ENCODE data around the gene TM7SF3.
"Not testable (repeated sequence)": the region's sequence is repeated elsewhere in the genome, so short reads cannot be mapped to it uniquely, and the experiment has no call there.

The TM7SF3 gene

GRCh38 chr12:26978801-26979200 is 35.4 kb downstream of the TM7SF3 start:
- DNase-seq (ENCODE audit: low spot score) = peak; percentile 20

GRCh38 chr12:26976687-26977086 is 37.5 kb downstream of the TM7SF3 start:
- peak; percentile 41 for DNase-seq (ENCODE audit: low spot score)

GRCh38 chr12:26971963-26972362 is 42.2 kb downstream of the TM7SF3 start:
- no peak for DNase-seq (ENCODE audit: low spot score)

- no peak for DNase-seq (ENCODE audit: low spot score)
Measured at GRCh38 chr12:26970136-26970535, 44.0 kb downstream of the TM7SF3 start.

GRCh38 chr12:26966842-26967241 is 47.3 kb downstream of the TM7SF3 start:
- no peak for DNase-seq (ENCODE audit: low spot score)

GRCh38 chr12:26963413-26963812 is 50.8 kb downstream of the TM7SF3 start:
- DNase-seq (ENCODE audit: low spot score) = no peak

- no peak for DNase-seq (ENCODE audit: low spot score)
Measured at GRCh38 chr12:26961803-26962202, 52.4 kb downstream of the TM7SF3 start.

- DNase-seq (ENCODE audit: low spot score) = not testable (repeated sequence)
Measured at GRCh38 chr12:26961391-26961790, 52.8 kb downstream of the TM7SF3 start.

- no peak for DNase-seq (ENCODE audit: low spot score)
Measured at GRCh38 chr12:26954027-26954426, 60.2 kb downstream of the TM7SF3 start.

GRCh38 chr12:26953447-26953846 is 60.7 kb downstream of the TM7SF3 start:
- peak; percentile 31 for DNase-seq (ENCODE audit: low spot score)

GRCh38 chr12:26948309-26948708 is 65.9 kb downstream of the TM7SF3 start:
- no peak for DNase-seq (ENCODE audit: low spot score)

- no peak for DNase-seq (ENCODE audit: low spot score)
Measured at GRCh38 chr12:26941215-26941594, 73.0 kb downstream of the TM7SF3 start.

- DNase-seq (ENCODE audit: low spot score) = no peak
Measured at GRCh38 chr12:26940516-26941214, 73.5 kb downstream of the TM7SF3 start.

- DNase-seq (ENCODE audit: low spot score) = no peak
Measured at GRCh38 chr12:26939953-26940352, 74.2 kb downstream of the TM7SF3 start.

- DNase-seq (ENCODE audit: low spot score) = no peak
Measured at GRCh38 chr12:26939192-26939832, 74.9 kb downstream of the TM7SF3 start.

GRCh38 chr12:26938701-26939062 is 75.5 kb downstream of the TM7SF3 start:
- no peak for DNase-seq (ENCODE audit: low spot score)

- peak; percentile 99 for DNase-seq (ENCODE audit: low spot score)
Measured at GRCh38 chr12:26937863-26938700, 76.1 kb downstream of the TM7SF3 start, which contains the start of the genes FGFR1OP2 and INTS13. FGFR1OP2 (plus strand) TSS chr12:26938470; CDS start chr12:26954159, 15,689 bp downstream. INTS13 (minus strand) TSS chr12:26937981; CDS start chr12:26936803, 1,178 bp downstream.

- DNase-seq (ENCODE audit: low spot score) = no peak
Measured at GRCh38 chr12:26937443-26937862, 76.7 kb downstream of the TM7SF3 start.

- no peak for DNase-seq (ENCODE audit: low spot score)
Measured at GRCh38 chr12:26936559-26937442, 77.4 kb downstream of the TM7SF3 start.

GRCh38 chr12:26935636-26936378 is 78.4 kb downstream of the TM7SF3 start:
- DNase-seq (ENCODE audit: low spot score) = no peak

- DNase-seq (ENCODE audit: low spot score) = no peak
Measured at GRCh38 chr12:26929590-26929989, 84.6 kb downstream of the TM7SF3 start.

Measured in Ammon's horn (tissue), 1 donor.